ENCODE measurements around the gene C16orf86.

Gene C16orf86

DNA sequence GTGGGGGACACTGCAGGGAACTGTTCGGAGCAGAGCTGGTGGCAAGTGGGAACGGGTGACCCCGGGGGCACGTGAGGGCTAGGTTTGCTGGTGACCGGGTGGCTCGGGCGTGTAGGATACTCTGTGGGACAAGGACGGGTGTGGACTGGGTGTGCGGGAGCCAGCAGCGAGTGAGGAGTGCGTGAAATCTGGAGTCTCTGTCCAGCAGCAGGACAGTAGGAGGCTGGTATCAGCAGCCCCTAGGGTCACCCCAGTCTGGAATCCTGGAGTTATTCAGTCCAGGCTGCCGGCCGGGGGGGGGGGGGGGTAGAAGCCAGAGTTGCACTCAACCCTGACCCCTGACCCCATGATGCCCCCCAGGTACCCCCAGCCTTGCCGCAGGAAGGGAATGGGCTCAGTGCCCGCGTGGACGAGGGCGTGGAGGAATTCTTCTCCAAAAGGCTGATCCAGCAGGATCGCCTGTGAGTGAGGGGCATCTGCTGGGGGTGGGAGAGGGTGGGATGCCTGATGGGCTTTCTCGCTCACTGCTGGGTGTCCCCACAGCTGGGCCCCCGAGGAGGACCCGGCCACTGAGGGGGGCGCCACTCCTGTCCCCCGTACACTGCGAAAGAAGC, 12.7 kb upstream of the C16orf86 start:
- DNase-seq (ENCODE audit: low read depth in 2 of 2): no peak

- DNase-seq (ENCODE audit: low read depth in 2 of 2): no peak
Measured at GRCh38 chr16:67654403-67654911, 12.2 kb upstream of the C16orf86 start.

- DNase-seq (ENCODE audit: low read depth in 2 of 2): no peak
Measured at GRCh38 chr16:67655363-67655762, 11.3 kb upstream of the C16orf86 start.

- no peak for DNase-seq (ENCODE audit: low read depth in 2 of 2)
Measured at GRCh38 chr16:67656344-67657016, 10.1 kb upstream of the C16orf86 start.

GRCh38 chr16:67657017-67657608, 9.5 kb upstream of the C16orf86 start:
- DNase-seq (ENCODE audit: low read depth in 2 of 2): no peak

GRCh38 chr16:67657751-67658518, 8.7 kb upstream of the C16orf86 start:
- DNase-seq (ENCODE audit: low read depth in 2 of 2): no peak

- no peak for DNase-seq (ENCODE audit: low read depth in 2 of 2)
Measured at GRCh38 chr16:67658849-67659674, 7.6 kb upstream of the C16orf86 start.

- DNase-seq (ENCODE audit: low read depth in 2 of 2): peak; percentile 86 to 87
Measured at GRCh38 chr16:67659675-67660563, 6.7 kb upstream of the C16orf86 start, which contains the start of gene ACD. TSS of gene ACD (minus strand) at chr16:67660260. CDS start at chr16:67660220, 40 bp downstream.

DNA sequence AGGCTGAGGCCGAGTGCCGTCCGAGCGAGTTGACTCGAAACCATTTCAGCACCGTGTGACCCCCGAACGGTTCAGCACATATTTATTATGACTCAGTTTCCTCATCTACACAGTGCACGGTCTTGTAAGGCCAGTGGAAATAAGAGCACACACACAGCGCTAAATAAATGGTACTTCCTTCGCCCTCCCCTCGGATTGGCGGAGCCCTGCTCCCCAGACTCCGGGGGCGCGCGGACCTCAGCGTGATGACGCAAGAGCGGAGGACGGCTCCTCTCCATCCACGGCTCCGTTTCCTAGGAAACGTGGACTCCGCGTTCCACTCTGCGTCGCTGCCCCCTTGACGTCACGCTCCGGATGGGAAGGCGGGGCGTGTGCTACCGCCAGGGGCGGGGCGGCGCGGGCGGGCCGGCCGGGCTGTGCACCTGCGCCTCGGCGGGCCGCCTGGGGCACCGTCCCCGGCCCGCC, 6.0 kb upstream of the C16orf86 start, which contains the start of gene PARD6A:
Gene PARD6A (plus strand): TSS at position 397 of the 465 bp plus-strand sequence. CDS start 79 bp downstream, outside the sequence.
- peak; percentile 91 to 96 for DNase-seq (ENCODE audit: low read depth in 2 of 2)

DNA sequence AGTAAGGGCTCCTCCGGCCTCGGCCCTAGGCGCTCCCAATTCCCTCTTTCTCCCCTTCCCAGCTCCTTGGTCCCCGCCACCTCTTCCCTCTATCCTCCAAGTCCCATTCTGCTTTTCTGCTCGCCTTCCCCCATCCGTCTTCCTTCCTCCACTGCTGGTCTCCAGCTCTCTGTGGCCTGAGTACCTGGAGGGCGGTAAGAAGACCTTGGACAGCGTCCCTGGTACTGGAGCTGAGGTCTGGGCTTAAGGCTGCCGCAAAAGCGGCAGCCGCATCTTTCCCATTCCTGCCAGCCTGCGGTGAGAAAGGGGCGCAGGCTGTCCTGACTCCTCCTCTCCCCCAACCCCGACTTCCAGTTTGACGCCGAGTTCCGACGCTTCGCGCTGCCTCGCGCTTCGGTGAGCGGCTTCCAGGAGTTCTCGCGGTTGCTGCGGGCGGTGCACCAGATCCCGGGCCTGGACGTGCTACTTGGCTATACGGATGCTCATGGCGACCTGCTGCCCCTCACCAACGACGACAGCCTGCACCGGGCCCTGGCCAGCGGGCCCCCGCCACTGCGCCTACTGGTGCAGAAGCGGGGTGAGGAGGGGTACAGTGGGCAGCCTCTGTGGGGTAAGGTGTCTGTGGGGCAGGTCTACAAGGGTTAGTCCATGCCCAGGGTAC, 5.4 kb upstream of the C16orf86 start:
- DNase-seq (ENCODE audit: low read depth in 2 of 2): no peak

- no peak for DNase-seq (ENCODE audit: low read depth in 2 of 2)
Measured at GRCh38 chr16:67661886-67662652, 4.5 kb upstream of the C16orf86 start.

GRCh38 chr16:67662653-67663010, 4.0 kb upstream of the C16orf86 start:
- DNase-seq (ENCODE audit: low read depth in 2 of 2): no peak

- peak in 1 of 2 donors; percentile 41 for DNase-seq (ENCODE audit: low read depth in 2 of 2)
Measured at GRCh38 chr16:67663151-67663876, 3.3 kb upstream of the C16orf86 start.

GRCh38 chr16:67663877-67664222, 2.8 kb upstream of the C16orf86 start:
- DNase-seq (ENCODE audit: low read depth in 2 of 2): no peak

DNA sequence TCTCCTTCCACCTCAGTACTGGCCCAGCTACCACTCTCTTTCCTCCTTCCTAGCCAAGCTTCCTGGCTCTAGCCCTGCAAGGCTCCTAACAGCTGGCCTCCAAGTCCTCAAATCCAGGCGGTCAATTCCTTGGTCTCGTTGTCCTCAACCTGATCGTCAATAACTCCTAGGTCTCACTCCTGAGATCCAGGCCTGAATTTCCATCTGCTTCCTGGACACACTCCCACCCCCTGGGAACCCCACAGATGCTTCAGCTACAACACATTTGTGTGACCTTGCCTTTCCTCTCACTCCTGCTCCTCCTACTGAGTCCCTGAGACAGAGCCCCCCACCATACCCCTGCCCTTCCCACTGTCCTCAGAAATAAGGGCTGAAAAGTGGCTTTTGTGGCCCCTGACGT, 2.4 kb upstream of the C16orf86 start:
- no peak for DNase-seq (ENCODE audit: low read depth in 2 of 2)

DNA sequence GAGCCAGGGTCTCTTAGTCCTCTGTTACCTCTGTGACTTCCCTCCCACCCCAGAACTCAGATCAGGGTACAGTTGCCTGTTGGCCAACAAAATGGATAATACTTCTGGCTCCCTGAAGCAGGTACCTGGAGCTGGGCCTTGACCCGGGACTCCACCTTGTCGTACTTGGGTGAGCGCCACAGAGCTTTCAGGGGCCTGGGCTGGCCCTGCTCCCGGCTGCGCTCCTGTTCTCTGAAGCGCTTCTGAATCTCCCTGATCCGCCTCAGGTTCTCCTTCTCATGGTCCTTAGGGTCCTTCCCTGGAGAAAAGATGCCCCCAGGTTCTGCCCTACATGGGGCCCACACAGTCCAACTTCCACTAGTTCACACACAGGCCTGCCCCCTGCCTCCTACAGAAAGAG, 1.7 kb upstream of the C16orf86 start:
- no peak for DNase-seq (ENCODE audit: low read depth in 2 of 2)

DNA sequence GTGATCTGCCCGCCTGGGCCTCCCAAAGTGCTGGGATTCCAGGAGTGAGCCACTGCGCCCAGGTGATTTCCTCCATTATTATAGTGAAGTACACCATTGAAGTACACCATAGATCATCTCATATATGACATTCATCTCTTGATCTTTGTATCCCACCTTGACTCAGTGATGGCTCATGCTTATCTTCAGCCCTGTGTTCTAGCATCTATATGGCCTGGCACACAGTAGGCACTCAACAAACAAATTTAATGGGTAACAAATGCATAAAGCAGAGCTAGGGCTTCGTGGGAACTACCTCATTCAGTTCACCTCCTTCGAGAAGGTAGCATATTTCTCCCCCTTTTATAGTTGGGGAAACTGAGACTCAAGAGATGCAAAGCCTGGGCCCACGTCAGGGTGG, 1.0 kb upstream of the C16orf86 start:
- no peak for DNase-seq (ENCODE audit: low read depth in 2 of 2)

- DNase-seq (ENCODE audit: low read depth in 2 of 2): no peak
Measured at GRCh38 chr16:67666032-67666551, 522 bp upstream of the C16orf86 start.

Data from stimulated activated CD8-positive, alpha-beta memory T cell treated with anti-CD3 and anti-CD28 coated beads, Interleukin-2, amount 100 ng/mL, for 48 hours (primary cell).